Measurements from ENCODE around the gene FBXO36.

FBXO36 gene

GRCh38 chr2:230053753-230054478, 131.6 kb downstream of the FBXO36 start:
- no peak for DNase-seq

GRCh38 chr2:230060672-230061293, 138.5 kb downstream of the FBXO36 start:
- no peak for DNase-seq
